SK-N-SH treated with all-trans-retinoic acid at 6 μM for 48 hours (cell line): ENCODE results near the gene OCRL.

ENCODE experiments used
- ISL1 ChIP-seq: fragments of 250-450 bp; sonication (Bioruptor Pico); IDR thresholded peaks from 2 replicates; pipeline ENCODE4 v2.1.2; 2022; ENCODE audit warnings: mild to moderate bottlenecking, moderate library complexity
- RARB ChIP-seq: fragments of 250-450 bp; sonication (Bioruptor Pico); IDR thresholded peaks from 2 replicates; pipeline ENCODE4 v1.8.0; 2021; ENCODE audit warnings: mild to moderate bottlenecking, moderate library complexity

DNA sequence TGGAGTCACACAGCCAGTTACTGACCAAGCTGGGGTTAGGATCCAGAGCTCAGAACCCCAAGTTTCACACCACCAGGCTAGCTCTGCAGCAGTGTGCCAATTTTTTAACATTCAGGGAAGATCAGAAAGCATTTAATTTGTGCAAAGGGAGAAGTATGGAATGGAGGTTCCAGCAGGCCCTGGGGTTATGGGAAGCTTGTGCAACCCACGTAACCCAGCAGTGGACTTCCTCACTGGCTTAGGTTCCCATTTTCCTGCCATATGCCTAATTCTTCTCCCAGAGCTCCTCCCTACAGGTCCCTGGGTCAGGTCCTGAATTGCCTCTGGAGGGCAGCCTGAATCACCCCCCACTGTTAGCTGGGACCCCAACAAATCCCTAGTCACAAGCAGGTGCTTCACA, 100.7 kb downstream of the OCRL start:
- TF ChIP-seq ISL1 (CRISPR knock-in tag) (no peak), RARB (CRISPR knock-in tag) (no peak)
